Muscle of leg (tissue), 16 donors: ENCODE data around the gene SH3GL1. TPM values are rescaled to one million over a fixed set of nuclear protein-coding genes. Genes with fewer than 3 reads are reported as not detected.

ENCODE experiments used
- DNase-seq: peaks from one replicate; pipeline ENCODE4 v3.0.0; 2013
- H3K27ac ChIP-seq: one replicate; pipeline ENCODE4 v1.5.1; 2013; ENCODE audit warnings: mild to moderate bottlenecking, low read length, control low read depth
- H3K27me3 ChIP-seq: one replicate; pipeline ENCODE4 v1.6.1; 2013; ENCODE audit warnings: low read length; ENCODE audit not compliant: control insufficient read depth, insufficient read depth
- H3K36me3 ChIP-seq: one replicate; pipeline ENCODE4 v1.6.1; 2013; ENCODE audit warnings: low read length; ENCODE audit not compliant: control insufficient read depth, insufficient read depth
- H3K4me1 ChIP-seq: one replicate; pipeline ENCODE4 v1.6.1; 2013; ENCODE audit warnings: low read length; ENCODE audit not compliant: control insufficient read depth, insufficient read depth
- H3K4me3 ChIP-seq: one replicate; pipeline ENCODE4 v1.5.1; 2013; ENCODE audit warnings: low read length, control low read depth
- H3K9me3 ChIP-seq: replicated peaks from 2 replicates; pipeline ENCODE4 v1.6.1; 2013; ENCODE audit warnings: low read depth, low read length; ENCODE audit not compliant: control insufficient read depth
- WGBS: methylation state at CpG from one replicate; pipeline ENCODE4 v1.1.5; 2013; ENCODE audit warnings: missing lambda C conversion rate; ENCODE audit not compliant: insufficient coverage; 5-methylcytosine and 5-hydroxymethylcytosine counted together
- long read RNA-seq, 11 donors: transcript quantifications; one replicate each; lab custom pipeline, GENCODE V29; 2026
- polyA plus RNA-seq, 8 donors: library from polyadenylated mRNA; unstranded; fragments of 120-200 nt; gene quantifications; one replicate each; pipeline versions ENCODE4 v1.2.1 to v1.2.3, GENCODE V29; 2013; ENCODE audit warnings: inconsistent platforms in 1 of 8, low replicate concordance in 1 of 8; ENCODE audit not compliant: insufficient read length in 8 of 8, insufficient read depth in 1 of 8
- total RNA-seq: library from RNA; stranded (reverse); fragments of 120-200 nt; gene quantifications from one replicate; pipeline ENCODE4 v1.2.4, GENCODE V29; 2013

The SH3GL1 gene
- total RNA-seq: 29.1 TPM
- 10 to 100 TPM; 54.9 to 77.9 (median 69.8) TPM for polyA plus RNA-seq
- long read RNA-seq, donor 1, transcript SH3GL1-201 (10 exons, 2,516 nt): major isoform, 8 of 13 reads
- long read RNA-seq, donor 1, partial matches to known transcripts: 5 of 13 reads
- long read RNA-seq, donor 1, other reads (novel, unspliced or antisense): 0 of 13 reads
- long read RNA-seq, donor 2, partial matches to known transcripts: 0 of 2 reads
- long read RNA-seq, donor 2, other reads (novel, unspliced or antisense): 0 of 2 reads
- long read RNA-seq, donor 3, transcript SH3GL1-201 (10 exons, 2,516 nt): major isoform, 36 of 52 reads
- long read RNA-seq, donor 3, partial matches to known transcripts: 16 of 52 reads
- long read RNA-seq, donor 3, other reads (novel, unspliced or antisense): 0 of 52 reads
- long read RNA-seq, donor 4, transcript SH3GL1-201 (10 exons, 2,516 nt): major isoform, 18 of 18 reads
- long read RNA-seq, donor 4, partial matches to known transcripts: 0 of 18 reads
- long read RNA-seq, donor 4, other reads (novel, unspliced or antisense): 0 of 18 reads
- long read RNA-seq, donor 5, transcript SH3GL1-201 (10 exons, 2,516 nt): major isoform, 30 of 35 reads
- long read RNA-seq, donor 5, partial matches to known transcripts: 5 of 35 reads
- long read RNA-seq, donor 5, other reads (novel, unspliced or antisense): 0 of 35 reads
- long read RNA-seq, donor 6, transcript SH3GL1-201 (10 exons, 2,516 nt): major isoform, 29 of 37 reads
- long read RNA-seq, donor 6, partial matches to known transcripts: 8 of 37 reads
- long read RNA-seq, donor 6, other reads (novel, unspliced or antisense): 0 of 37 reads
- long read RNA-seq, donor 7, transcript SH3GL1-201 (10 exons, 2,516 nt): major isoform, 23 of 23 reads
- long read RNA-seq, donor 7, partial matches to known transcripts: 0 of 23 reads
- long read RNA-seq, donor 7, other reads (novel, unspliced or antisense): 0 of 23 reads
- long read RNA-seq, donor 8, partial matches to known transcripts: 0 of 3 reads
- long read RNA-seq, donor 8, other reads (novel, unspliced or antisense): 0 of 3 reads
- long read RNA-seq, donor 9, transcript SH3GL1-201 (10 exons, 2,516 nt): major isoform, 14 of 14 reads
- long read RNA-seq, donor 9, partial matches to known transcripts: 0 of 14 reads
- long read RNA-seq, donor 9, other reads (novel, unspliced or antisense): 0 of 14 reads
- long read RNA-seq, donor 10, transcript SH3GL1-201 (10 exons, 2,516 nt): major isoform, 14 of 14 reads
- long read RNA-seq, donor 10, partial matches to known transcripts: 0 of 14 reads
- long read RNA-seq, donor 10, other reads (novel, unspliced or antisense): 0 of 14 reads
- long read RNA-seq, donor 11, transcript SH3GL1-201 (10 exons, 2,516 nt): major isoform, 11 of 11 reads
- long read RNA-seq, donor 11, partial matches to known transcripts: 0 of 11 reads
- long read RNA-seq, donor 11, other reads (novel, unspliced or antisense): 0 of 11 reads

GRCh38 chr19:4400135-4400936 is at the start of gene SH3GL1:
Gene SH3GL1 (minus strand): TSS chr19:4400547. CDS start chr19:4400368, 179 bp downstream.
- no peaks in the 10 kb centered on the region for H3K27me3 ChIP-seq
- WGBS: under 1% methylated on average over 84 of the region's 90 CpGs
- peaks cover 39% of the 10 kb centered on the region for H3K4me1 ChIP-seq

GRCh38 chr19:4449639-4450028 is 49.3 kb upstream of the SH3GL1 start:
- Histone ChIP-seq H3K36me3 (peaks cover 94% of the 10 kb centered on the region), H3K27ac (peak overlapping the region; percentile 80), H3K4me3 (no peak overlapping the region), H3K27me3 (no peaks in the 10 kb centered on the region), H3K4me1 (peaks cover 62% of the 10 kb centered on the region), H3K9me3 (no peaks in the 10 kb centered on the region)
- no peak for DNase-seq
- 83% methylated on average over 3 of the region's 9 CpGs for WGBS

More at GRCh38 chr19:4400135-4400936, at the start of gene SH3GL1:
- Histone ChIP-seq H3K4me3 (peak within 1 kb of the TSS; percentile 83), H3K9me3 (no peaks in the 10 kb centered on the region), H3K36me3 (peaks cover 25% of the 10 kb centered on the region), H3K27ac (peak within 1 kb of the TSS; percentile 92)
- DNase-seq: peak; percentile 97

GRCh38 chr19:4449022-4449638 is 48.8 kb upstream of the SH3GL1 start:
- Histone ChIP-seq H3K9me3 (no peaks in the 10 kb centered on the region), H3K36me3 (peaks cover 94% of the 10 kb centered on the region), H3K27me3 (no peaks in the 10 kb centered on the region), H3K27ac (peak overlapping the region; percentile 80), H3K4me3 (no peak overlapping the region), H3K4me1 (peaks cover 58% of the 10 kb centered on the region)
- peak; percentile 88 for DNase-seq
- 64% methylated on average over 18 of the region's 24 CpGs for WGBS

- Histone ChIP-seq H3K4me1 (peaks cover 54% of the 10 kb centered on the region), H3K4me3 (no peak overlapping the region), H3K27ac (peak overlapping the region; percentile 80), H3K36me3 (peaks cover 92% of the 10 kb centered on the region), H3K9me3 (no peaks in the 10 kb centered on the region), H3K27me3 (no peaks in the 10 kb centered on the region)
- DNase-seq: peak; percentile 15
- WGBS: 82% methylated on average over 23 of the region's 30 CpGs
These were observed 48.0 kb upstream of the SH3GL1 start for GRCh38 chr19:4448147-4448985.

GRCh38 chr19:4447327-4448146 is 47.2 kb upstream of the SH3GL1 start:
- DNase-seq: no peak
- Histone ChIP-seq H3K36me3 (peaks cover 87% of the 10 kb centered on the region), H3K27ac (peak overlapping the region; percentile 76), H3K4me3 (no peak overlapping the region), H3K4me1 (peaks cover 54% of the 10 kb centered on the region), H3K9me3 (no peaks in the 10 kb centered on the region), H3K27me3 (no peaks in the 10 kb centered on the region)
- WGBS: 82% methylated on average over 21 of the region's 28 CpGs

- peaks cover 54% of the 10 kb centered on the region for H3K4me1 ChIP-seq
- WGBS: 30% methylated on average over 9 of the region's 15 CpGs
- H3K4me3 ChIP-seq: no peak overlapping the region
- no peaks in the 10 kb centered on the region for H3K9me3 ChIP-seq
- DNase-seq: no peak
- H3K36me3 ChIP-seq: peaks cover 79% of the 10 kb centered on the region
- H3K27me3 ChIP-seq: no peaks in the 10 kb centered on the region
- H3K27ac ChIP-seq: peak overlapping the region; percentile 76
These were observed 46.4 kb upstream of the SH3GL1 start for GRCh38 chr19:4446704-4447200.

GRCh38 chr19:4445963-4446703 is 45.8 kb upstream of the SH3GL1 start:
- peak; percentile 36 for DNase-seq
- 71% methylated on average over 56 of the region's 58 CpGs for WGBS

More at GRCh38 chr19:4445963-4446703, 45.8 kb upstream of the SH3GL1 start:
- Histone ChIP-seq H3K36me3 (peaks cover 73% of the 10 kb centered on the region), H3K4me3 (no peak overlapping the region), H3K27ac (peak overlapping the region; percentile 76), H3K27me3 (no peaks in the 10 kb centered on the region), H3K9me3 (no peaks in the 10 kb centered on the region), H3K4me1 (peaks cover 54% of the 10 kb centered on the region)
